H1 (cell line): ENCODE measurements around the gene IL17RA. TPM values are rescaled to one million over a fixed set of nuclear protein-coding genes. Genes with fewer than 3 reads are reported as not detected.

Source experiments
- CTCF ChIA-PET: fragments of 300-600 bp; sonication (Branson Sonifier 250); formaldehyde crosslinking; loops from one replicate; lab custom pipeline; 2021; ENCODE audit not compliant: partially characterized antibody; lab: Charles Lee
- POLR2A ChIA-PET: fragments of 300-600 bp; sonication (Branson Sonifier 250); formaldehyde crosslinking; loops from one replicate; lab custom pipeline; 2021; ENCODE audit warnings: inconsistent platforms; ENCODE audit not compliant: partially characterized antibody; lab: Charles Lee
- DNase-seq, 2 experiments: peaks; one replicate each; pipeline versions ENCODE4 v3.0.0 to v3.0.0-alpha.2; 2010 to 2022; ENCODE audit warnings: low spot score in 2 of 2, low read depth in 1 of 2, mixed read lengths in 1 of 2
- FAIRE-seq: peaks from 2 replicates; lab custom pipeline; 2011; peaks lifted over from hg19 to GRCh38; lab: Jason Lieb, UNC
- H2AFZ ChIP-seq: 2 replicates; pipeline ENCODE4 v1.8.1; 2012; ENCODE audit warnings: low read length, inconsistent platforms
- H2AK5ac ChIP-seq: 2 replicates; pipeline ENCODE4 v1.6.1; 2013; ENCODE audit warnings: low read depth, low read length
- H2BK120ac ChIP-seq: replicated peaks from 2 replicates; pipeline ENCODE3; 2013; ENCODE audit warnings: low read depth, low read length, inconsistent platforms
- H2BK12ac ChIP-seq: 2 replicates; pipeline ENCODE4 v1.6.1; 2013; ENCODE audit warnings: low read depth, low read length
- H2BK15ac ChIP-seq: 2 replicates; pipeline ENCODE4 v1.6.1; 2013; ENCODE audit warnings: low read length
- H2BK20ac ChIP-seq: 2 replicates; pipeline ENCODE4 v1.6.1; 2013; ENCODE audit warnings: low read length
- H2BK5ac ChIP-seq: 2 replicates; pipeline ENCODE4 v1.6.1; 2013; ENCODE audit warnings: low read depth, low read length
- H3K14ac ChIP-seq: 2 replicates; pipeline ENCODE4 v1.6.1; 2013; ENCODE audit warnings: inconsistent platforms; ENCODE audit not compliant: insufficient read length
- H3K18ac ChIP-seq: 2 replicates; pipeline ENCODE4 v1.6.1; 2013; ENCODE audit warnings: low read length; ENCODE audit errors: extremely low read depth
- H3K23ac ChIP-seq: 2 replicates; pipeline ENCODE4 v1.6.1; 2013; ENCODE audit warnings: inconsistent platforms; ENCODE audit not compliant: insufficient read length
- H3K23me2 ChIP-seq: 2 replicates; pipeline ENCODE4 v1.6.1; 2013; ENCODE audit warnings: low read depth, low read length
- H3K27ac ChIP-seq: 2 replicates; pipeline ENCODE4 v1.6.1; 2011; ENCODE audit warnings: low read depth, low read length, inconsistent platforms
- H3K27me3 ChIP-seq, 4 experiments: replicated peaks in 1 of 4; 1 replicate in 1 of 4; 2 replicates in 3 of 4; pipeline versions ENCODE4 v1.6.1 to v1.8.1; 2011 to 2013; ENCODE audit warnings: low read length in 3 of 4, mild to moderate bottlenecking in 3 of 4, inconsistent platforms in 2 of 4, mixed read lengths in 2 of 4, moderate library complexity in 1 of 4; ENCODE audit not compliant: control insufficient read depth in 3 of 4, insufficient read depth in 3 of 4; ENCODE audit errors: extremely low read depth in 1 of 4
- H3K36me3 ChIP-seq, 4 experiments: 2 replicates each; pipeline versions ENCODE4 v1.6.1 to v1.8.1; 2011 to 2013; ENCODE audit warnings: mild to moderate bottlenecking in 4 of 4, low read length in 3 of 4, moderate library complexity in 2 of 4, control low read depth in 1 of 4, inconsistent platforms in 1 of 4; ENCODE audit not compliant: insufficient read depth in 4 of 4, control insufficient read depth in 2 of 4
- H3K4ac ChIP-seq: replicated peaks from 2 replicates; pipeline ENCODE3; 2013; ENCODE audit warnings: low read length, low read depth, mixed read lengths, inconsistent platforms; ENCODE audit not compliant: insufficient read length
- H3K4me1 ChIP-seq, 4 experiments: replicated peaks in 1 of 4; 1 replicate in 1 of 4; 2 replicates in 3 of 4; pipeline versions ENCODE4 v1.6.1 to v1.8.1; 2011 to 2013; ENCODE audit warnings: low read length in 3 of 4, inconsistent platforms in 2 of 4, mixed read lengths in 1 of 4; ENCODE audit not compliant: insufficient read depth in 4 of 4, control insufficient read depth in 3 of 4
- H3K4me2 ChIP-seq, 2 experiments: 2 replicates each; pipeline versions ENCODE4 v1.6.1 to v1.8.1; 2011 to 2013; ENCODE audit warnings: low read depth in 2 of 2, low read length in 2 of 2, control low read depth in 1 of 2, inconsistent platforms in 1 of 2, mild to moderate bottlenecking in 1 of 2; ENCODE audit not compliant: insufficient read depth in 1 of 2
- H3K4me3 ChIP-seq, 4 experiments: fragments of 200-600, 300-600 bp in 1 of 4; sonication (generic), shearing (Covaris generic), sonication (Bioruptor Twin) in 1 of 4; 2 replicates each; pipeline versions ENCODE4 v1.5.1 to v1.8.1; 2011 to 2016; ENCODE audit warnings: low read length in 4 of 4, low read depth in 3 of 4, control low read depth in 2 of 4, inconsistent platforms in 2 of 4, mild to moderate bottlenecking in 2 of 4, mixed read lengths in 1 of 4, moderate library complexity in 1 of 4; ENCODE audit not compliant: insufficient read depth in 2 of 4; ENCODE audit errors: extremely low read depth in 1 of 4
- H3K56ac ChIP-seq: replicated peaks from 2 replicates; pipeline ENCODE3; 2013; ENCODE audit warnings: low read depth, mild to moderate bottlenecking, mixed read lengths, low read length, inconsistent platforms; ENCODE audit not compliant: insufficient read length
- H3K79me1 ChIP-seq: 2 replicates; pipeline ENCODE4 v1.6.1; 2013; ENCODE audit warnings: low read depth, low read length, control low read depth
- H3K79me2 ChIP-seq, 2 experiments: 2 replicates each; pipeline versions ENCODE4 v1.6.1 to v1.8.1; 2012 to 2013; ENCODE audit warnings: low read length in 2 of 2, mild to moderate bottlenecking in 2 of 2, inconsistent platforms in 1 of 2; ENCODE audit not compliant: insufficient read depth in 2 of 2, control insufficient read depth in 1 of 2
- H3K9ac ChIP-seq, 4 experiments: replicated peaks in 1 of 4; 1 replicate in 1 of 4; 2 replicates in 3 of 4; pipeline versions ENCODE4 v1.6.1 to v1.8.1; 2011 to 2013; ENCODE audit warnings: low read depth in 3 of 4, low read length in 3 of 4, control low read depth in 2 of 4, mild to moderate bottlenecking in 2 of 4, moderate library complexity in 2 of 4, inconsistent platforms in 1 of 4; ENCODE audit errors: extremely low read depth in 1 of 4
- H3K9me3 ChIP-seq, 2 experiments: 2 replicates each; pipeline versions ENCODE4 v1.6.1 to v1.8.1; 2012 to 2013; ENCODE audit warnings: mild to moderate bottlenecking in 2 of 2, moderate library complexity in 2 of 2, control low read depth in 1 of 2, inconsistent platforms in 1 of 2, low read depth in 1 of 2, low read length in 1 of 2, mixed read lengths in 1 of 2; ENCODE audit not compliant: insufficient read depth in 2 of 2
- H4K20me1 ChIP-seq, 2 experiments: replicated peaks in 1 of 2; 2 replicates each; pipeline versions ENCODE3 to v1.8.1; 2011 to 2013; ENCODE audit warnings: inconsistent platforms in 2 of 2, low read length in 2 of 2, mild to moderate bottlenecking in 1 of 2; ENCODE audit not compliant: insufficient read depth in 2 of 2, control insufficient read depth in 1 of 2
- H4K5ac ChIP-seq: 2 replicates; pipeline ENCODE4 v1.6.1; 2013; ENCODE audit warnings: low read length, low read depth, mixed read lengths, inconsistent platforms; ENCODE audit not compliant: insufficient read length
- H4K8ac ChIP-seq: 2 replicates; pipeline ENCODE4 v1.8.0; 2013; ENCODE audit warnings: mild to moderate bottlenecking, moderate library complexity, low read length, inconsistent platforms; ENCODE audit not compliant: insufficient read depth; ENCODE audit errors: extremely low read depth
- H4K91ac ChIP-seq: replicated peaks from 2 replicates; pipeline ENCODE3; 2013; ENCODE audit warnings: low read length, mixed read lengths, inconsistent platforms; ENCODE audit not compliant: insufficient read length
- CHD1 ChIP-seq: IDR thresholded peaks from 2 replicates; pipeline ENCODE4 v1.6.1; 2012; ENCODE audit warnings: low read depth, low read length, improper control_type of control experiment
- JUND ChIP-seq: IDR thresholded peaks from 2 replicates; pipeline ENCODE4 v1.6.1; 2011; ENCODE audit warnings: mild to moderate bottlenecking, improper control_type of control experiment, low read length
- NANOG ChIP-seq: IDR thresholded peaks from 2 replicates; pipeline ENCODE4 v1.6.1; 2011; ENCODE audit warnings: low read length, low read depth, mild to moderate bottlenecking, inconsistent platforms; ENCODE audit not compliant: insufficient read depth, poor library complexity, severe bottlenecking
- NRF1 ChIP-seq: IDR thresholded peaks from 2 replicates; pipeline ENCODE4 v1.6.1; 2011; ENCODE audit warnings: mild to moderate bottlenecking, low read depth, low read length, improper control_type of control experiment
- PHF8 ChIP-seq: fragments of 200-600 bp; sonication (generic); conservative IDR thresholded peaks from 2 replicates; pipeline ENCODE4 v1.7.1; 2012; ENCODE audit warnings: low read depth, mild to moderate bottlenecking, inconsistent platforms, low read length, moderate library complexity
- POLR2AphosphoS5 ChIP-seq: IDR thresholded peaks from 2 replicates; pipeline ENCODE4 v1.6.1; 2011; ENCODE audit warnings: low read depth, low read length
- RBBP5 ChIP-seq: IDR thresholded peaks from 2 replicates; pipeline ENCODE4 v1.7.1; 2012; ENCODE audit warnings: low read depth, mild to moderate bottlenecking, inconsistent platforms, low read length, moderate library complexity, borderline replicate concordance
- SRF ChIP-seq: IDR thresholded peaks from 2 replicates; pipeline ENCODE4 v1.6.1; 2011; ENCODE audit warnings: mild to moderate bottlenecking, low read depth, low read length, moderate library complexity
- SUZ12 ChIP-seq: fragments of 200-600 bp; sonication (generic); IDR thresholded peaks from 2 replicates; pipeline ENCODE4 v1.6.1; 2012; ENCODE audit warnings: mild to moderate bottlenecking, inconsistent platforms, low read length, moderate library complexity, mixed read lengths
- TAF1 ChIP-seq: IDR thresholded peaks from 2 replicates; pipeline ENCODE4 v1.6.1; 2011; ENCODE audit warnings: mild to moderate bottlenecking, low read depth, low read length
- WGBS, 2 experiments: shearing (Covaris generic) in 1 of 2; methylation state at CpG; one replicate each; pipeline versions ENCODE4 v1.1.6 to v1.1.7; 2013 to 2015; ENCODE audit warnings: low lambda C conversion rate in 2 of 2, mixed read lengths in 2 of 2, inconsistent platforms in 1 of 2, low coverage in 1 of 2, missing lambda C conversion rate in 1 of 2; ENCODE audit not compliant: insufficient replicate concordance in 2 of 2, insufficient coverage in 1 of 2, insufficient read length in 1 of 2; ENCODE audit errors: extremely low coverage in 1 of 2, missing lambda C conversion rate in 1 of 2; 5-methylcytosine and 5-hydroxymethylcytosine counted together
- polyA plus RNA-seq, 7 experiments: library from polyadenylated mRNA; depleted of rRNA in 3 of 7; stranded (reverse) in 5 of 7; unstranded in 2 of 7; fragments of >200 nt in 5 of 7; fragments of 200-250 nt in 2 of 7; gene quantifications; 1 replicate in 5 of 7; 2 replicates in 1 of 7; 4 replicates in 1 of 7; pipeline versions ENCODE4 v1.2.1 to v1.2.3, GENCODE V29; 2011 to 2013; ENCODE audit warnings: missing spikeins in 2 of 7, mixed read lengths in 2 of 7
- total RNA-seq: library from RNA; stranded (reverse); fragmentation: NEBNext Ultra II Directional; extraction: Animal tissue kit (Norgen Biotek cat#: 25700); gene quantifications from 2 replicates; pipeline ENCODE4 v1.2.1, GENCODE V29; 2021

IL17RA gene
- total and polyA plus RNA-seq, 2 of the 8 experiments (the other 6 are each of a cell fraction or from before 2014, with no cell fraction given): 5.6 to 9.9 TPM

- peaks cover 2 to 13% of the 10 kb centered on the region in 2 experiments for H4K20me1 ChIP-seq
- CTCF ChIA-PET: interaction anchor here (0.9 to 1.4 kb wide), 2 partner anchors 12 to 19 kb away, joined by 3 read pairs; no protein-coding TSS in a partner anchor
- WGBS, 2 experiments: 93% methylated on average over 3 of the region's 3 CpGs; no CpG with 5 or more reads in 1 of the 2 experiments
Observed at GRCh38 chr22:17152971-17153370, 68.2 kb downstream of the IL17RA start.

More at GRCh38 chr22:17152971-17153370, 68.2 kb downstream of the IL17RA start:
- Histone ChIP-seq H3K9me3 (no peaks in the 10 kb centered on the region), H2BK20ac (no peak overlapping the region), H3K4ac (no peak overlapping the region), H3K23me2 (peaks cover 1% of the 10 kb centered on the region; the same call in 1 of the 2 replicates), H4K8ac (no peak overlapping the region), H3K56ac (no peak overlapping the region), H3K79me1 (peaks cover 20% of the 10 kb centered on the region), H3K14ac (no peak overlapping the region), H3K27ac (no peak overlapping the region), H2BK120ac (no peak overlapping the region), H3K4me1 (peaks cover 0 to 4% (median 2%) of the 10 kb centered on the region in 4 experiments; a peak in 4 of 7 replicates), H2BK12ac (no peak overlapping the region), H2AFZ (no peak overlapping the region), H4K91ac (no peak overlapping the region), H3K18ac (no peak overlapping the region), H3K27me3 (no peaks in the 10 kb centered on the region), H3K4me3 (no peak overlapping the region), H4K5ac (no peak overlapping the region), H2BK15ac (no peak overlapping the region), H2AK5ac (no peak overlapping the region), H2BK5ac (no peak overlapping the region), H3K9ac (no peak overlapping the region), H3K79me2 (peaks cover 32 to 95% of the 10 kb centered on the region in 2 experiments), H3K4me2 (no peak overlapping the region), H3K23ac (no peak overlapping the region), H3K36me3 (no peaks in the 10 kb centered on the region)
- POLR2A ChIA-PET: interaction anchor here (1.2 kb wide), 2 partner anchors 10 to 47 kb away, joined by 3 read pairs; no protein-coding TSS in a partner anchor
- no peak for DNase-seq
- FAIRE-seq: no peak
- TF ChIP-seq NANOG: no peak
- no peak for TF ChIP-seq RBBP5
- TF ChIP-seq CHD1: no peak
- no peak for TF ChIP-seq JUND
- TF ChIP-seq NRF1: no peak
- TF ChIP-seq PHF8: no peak
- TF ChIP-seq SRF: no peak
- TF ChIP-seq SUZ12: no peak
- no peak for TF ChIP-seq TAF1
- no peak for TF ChIP-seq POLR2AphosphoS5
